Islet precursor cell (in vitro differentiated cells): ENCODE results near the gene LAMB4.

ENCODE experiments used
- DNase-seq: peaks from one replicate; pipeline ENCODE4 v3.0.0-alpha.2; 2018

The LAMB4 gene

GRCh38 chr7:108008827-108009226 lies 121.3 kb downstream of the LAMB4 start:
- no peak for DNase-seq

- DNase-seq = no peak
Observed at GRCh38 chr7:108008240-108008639, 121.9 kb downstream of the LAMB4 start.

- no peak for DNase-seq
Observed at GRCh38 chr7:108007762-108008161, 122.4 kb downstream of the LAMB4 start.

DNA sequence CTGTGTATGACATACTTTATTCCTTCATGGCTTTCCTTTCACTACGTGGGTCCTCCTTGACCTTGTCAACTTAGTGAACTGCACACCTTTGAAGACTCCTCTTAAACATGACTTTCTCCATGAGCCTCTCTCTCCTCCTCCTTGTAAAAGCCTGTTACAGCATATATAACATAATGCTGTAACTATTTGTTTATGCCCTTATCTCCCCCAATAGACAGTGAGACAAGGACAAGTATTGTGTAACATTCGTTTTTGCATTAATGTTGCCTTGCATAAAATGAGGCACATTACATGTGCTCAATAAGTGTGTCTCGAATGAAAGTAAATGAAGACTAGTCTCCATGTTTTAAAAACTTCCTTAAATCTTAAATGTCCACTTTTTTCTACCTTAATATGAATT lies 122.9 kb downstream of the LAMB4 start:
- no peak for DNase-seq

- DNase-seq = peak; percentile 79
Observed at GRCh38 chr7:108004220-108005142, 125.7 kb downstream of the LAMB4 start.

DNA sequence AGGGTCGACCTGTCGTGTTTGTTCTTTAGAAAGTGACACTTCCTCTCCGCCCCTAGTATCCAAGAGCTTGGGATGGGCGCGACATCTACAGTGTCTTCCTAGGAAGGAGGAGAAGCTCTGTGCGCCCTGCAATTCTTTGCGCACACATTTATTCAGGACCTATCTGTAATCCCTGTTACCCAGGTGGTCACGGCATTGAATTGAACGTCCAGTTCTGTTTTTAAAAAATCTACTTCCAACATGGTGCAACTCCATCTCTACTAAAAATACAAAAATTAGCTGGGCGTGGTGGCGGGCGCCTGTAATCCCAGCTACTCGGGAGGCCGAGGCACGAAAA lies 126.6 kb downstream of the LAMB4 start:
- DNase-seq = no peak

- DNase-seq = peak; percentile 96
Observed at GRCh38 chr7:108002726-108003598, 127.2 kb downstream of the LAMB4 start, which contains the start of gene LAMB1. Gene LAMB1, minus strand, starts transcription at chr7:108003161. Its CDS starts 276 bp downstream, at chr7:108002885.

GRCh38 chr7:108001764-108002725 lies 128.1 kb downstream of the LAMB4 start:
- DNase-seq = no peak

GRCh38 chr7:108000875-108001763 lies 129.0 kb downstream of the LAMB4 start:
- peak; percentile 73 for DNase-seq

GRCh38 chr7:107999779-108000560 lies 130.2 kb downstream of the LAMB4 start:
- peak; percentile 85 for DNase-seq

GRCh38 chr7:107998660-107999480 lies 131.3 kb downstream of the LAMB4 start:
- no peak for DNase-seq

DNA sequence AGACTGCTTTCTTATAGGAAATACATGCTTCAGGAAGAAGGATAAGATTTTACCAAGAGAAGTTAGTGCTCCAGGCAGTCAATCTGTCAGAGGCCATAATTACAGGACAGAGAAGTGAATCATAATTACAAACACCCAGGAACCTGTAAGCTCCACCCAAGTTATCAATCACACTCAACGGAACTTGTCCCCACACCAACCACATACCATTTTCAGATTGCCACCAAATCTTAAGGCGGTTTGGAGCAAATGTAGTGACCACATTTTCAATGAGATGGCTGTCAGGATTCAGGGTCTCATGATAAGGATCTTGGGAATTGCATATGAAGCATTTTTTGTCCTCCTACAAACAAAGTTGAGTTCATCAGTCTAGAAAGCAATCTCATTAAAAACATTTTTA lies 132.0 kb downstream of the LAMB4 start:
- no peak for DNase-seq

DNA sequence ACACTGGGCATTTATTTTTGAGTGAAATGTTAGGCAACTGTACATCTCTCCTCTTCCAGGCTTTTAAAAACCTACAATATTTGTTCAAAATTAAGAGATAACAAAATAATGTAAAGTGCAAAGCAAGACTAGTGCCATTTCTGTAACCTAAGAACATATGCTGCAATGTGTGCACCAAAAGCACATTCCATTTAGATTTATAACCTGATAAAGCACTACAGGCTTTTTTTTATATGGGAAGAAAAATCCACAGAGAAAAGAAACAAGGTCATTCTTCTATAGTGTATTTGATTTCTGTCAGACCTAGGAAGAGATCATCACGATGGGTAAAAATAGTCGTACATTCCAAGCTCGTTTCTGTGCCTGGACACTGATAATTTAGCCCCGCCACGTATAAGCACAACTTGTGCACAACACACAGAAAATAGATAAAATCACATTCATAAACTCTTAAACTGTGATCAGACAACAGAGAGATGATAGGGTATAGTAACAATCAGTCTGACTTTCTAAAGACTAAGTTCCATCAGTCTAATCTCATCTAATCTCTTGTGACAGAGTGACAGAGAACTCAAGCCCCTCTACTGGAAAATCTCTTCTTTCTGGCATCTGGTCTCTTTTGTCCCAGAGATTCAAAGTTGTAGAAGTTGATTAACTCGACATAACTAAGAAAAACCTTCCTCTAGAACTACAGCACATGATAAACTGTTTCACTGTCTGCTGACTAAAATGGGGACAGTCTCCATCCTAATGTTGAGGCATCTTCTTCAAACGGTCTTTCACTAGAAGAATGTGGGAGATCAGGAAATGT lies 133.9 kb downstream of the LAMB4 start:
- no peak for DNase-seq

- peak; percentile 96 for DNase-seq
Observed at GRCh38 chr7:107995184-107996071, 134.7 kb downstream of the LAMB4 start.

DNA sequence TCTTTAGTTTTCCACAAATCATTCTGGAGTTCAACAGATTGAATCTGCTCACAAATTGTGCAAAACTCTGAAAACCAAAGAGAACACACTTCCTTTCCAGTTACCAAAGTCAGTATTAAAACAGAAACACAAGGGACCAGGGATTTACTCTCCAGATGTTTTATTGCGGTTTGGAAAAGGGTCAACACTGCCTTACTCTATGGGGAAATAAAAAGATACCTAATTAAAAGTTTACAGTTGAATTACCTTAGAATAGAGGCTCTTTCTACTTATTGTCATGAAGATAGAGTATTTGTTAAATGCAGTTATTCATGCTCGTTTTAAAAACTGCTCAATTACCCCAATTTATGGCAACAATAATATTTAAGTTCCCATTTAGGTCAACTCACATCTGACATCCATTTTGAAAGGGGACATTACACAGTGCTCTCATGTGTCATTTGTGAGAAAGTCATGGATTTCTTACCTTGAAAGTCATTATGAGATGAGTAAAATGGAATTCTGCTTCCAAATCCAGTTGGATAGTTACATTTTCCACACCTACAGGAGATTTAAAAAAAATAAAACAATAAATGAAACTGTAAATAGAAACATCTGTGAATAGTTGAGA lies 135.6 kb downstream of the LAMB4 start:
- no peak for DNase-seq

- no peak for DNase-seq
Observed at GRCh38 chr7:107993891-107994291, 136.3 kb downstream of the LAMB4 start.
